CD4-positive, alpha-beta T cell (primary cell): ENCODE results near the gene ANAPC10. TPM values are rescaled to one million over a fixed set of nuclear protein-coding genes. Genes with fewer than 3 reads are reported as not detected.

Experiments
- ATAC-seq: fragments of 200-7000 bp; cut with Tn5 transposase; one replicate; pipeline ENCODE4 v1.10.0; 2022; ENCODE audit warnings: mild to moderate bottlenecking; ENCODE audit not compliant: poor library complexity
- CTCF ChIA-PET: fragments of 350-600 bp; sonication (Branson Sonifier 250); formaldehyde crosslinking; loops from one replicate; lab custom pipeline; 2021; ENCODE audit warnings: antibody characterized with exemption, inconsistent platforms; lab: Charles Lee
- POLR2A ChIA-PET: fragments of 350-600 bp; sonication (Branson Sonifier 250); formaldehyde crosslinking; loops from one replicate; lab custom pipeline; 2021; ENCODE audit warnings: antibody characterized with exemption, inconsistent platforms; lab: Charles Lee
- DNase-seq, 14 experiments: peaks; one replicate each; pipeline ENCODE4 v3.0.0-alpha.2; 2013 to 2020; ENCODE audit warnings: mixed read lengths in 2 of 14
- H3K27ac ChIP-seq, 2 donors: one replicate each; pipeline versions ENCODE4 v1.5.1 to v1.7.0; 2013; ENCODE audit warnings: low read length in 2 of 2, low read depth in 1 of 2, mild to moderate bottlenecking in 1 of 2
- H3K27me3 ChIP-seq, 2 experiments: 1 replicate in 1 of 2; 2 replicates in 1 of 2; pipeline versions ENCODE4 v1.6.1 to v1.7.0; 2013; ENCODE audit warnings: low read length in 2 of 2, control low read depth in 1 of 2, mild to moderate bottlenecking in 1 of 2, moderate library complexity in 1 of 2; ENCODE audit not compliant: insufficient read depth in 2 of 2, control insufficient read depth in 1 of 2
- H3K36me3 ChIP-seq: one replicate; pipeline ENCODE4 v1.6.1; 2013; ENCODE audit warnings: low read length, control low read depth; ENCODE audit not compliant: insufficient read depth
- H3K4me1 ChIP-seq: one replicate; pipeline ENCODE4 v1.6.1; 2013; ENCODE audit warnings: low read length, control low read depth; ENCODE audit not compliant: insufficient read depth
- H3K4me3 ChIP-seq: one replicate; pipeline ENCODE4 v1.5.1; 2013; ENCODE audit warnings: mild to moderate bottlenecking, low read length, moderate library complexity
- H3K9me3 ChIP-seq, 2 experiments: 1 replicate in 1 of 2; 2 replicates in 1 of 2; pipeline versions ENCODE4 v1.6.1 to v1.7.0; 2013; ENCODE audit warnings: low read length in 2 of 2, mild to moderate bottlenecking in 2 of 2, control low read depth in 1 of 2, moderate library complexity in 1 of 2; ENCODE audit not compliant: control insufficient read depth in 1 of 2, insufficient read depth in 1 of 2
- H3K27ac Mint-ChIP-seq: one replicate; pipeline ENCODE4 v1.8.0; 2020; ENCODE audit warnings: mixed read lengths
- H3K27me3 Mint-ChIP-seq: one replicate; pipeline ENCODE4 v1.8.0; 2021; ENCODE audit warnings: mixed read lengths
- H3K36me3 Mint-ChIP-seq: one replicate; pipeline ENCODE4 v1.8.0; 2021; ENCODE audit warnings: low read depth, mixed read lengths
- H3K4me1 Mint-ChIP-seq: one replicate; pipeline ENCODE4 v1.8.0; 2021; ENCODE audit warnings: low read depth, mixed read lengths
- H3K4me3 Mint-ChIP-seq: one replicate; pipeline ENCODE4 v1.8.0; 2020; ENCODE audit warnings: mild to moderate bottlenecking, mixed read lengths
- H3K9me3 Mint-ChIP-seq: one replicate; pipeline ENCODE4 v1.8.0; 2020; ENCODE audit warnings: mixed read lengths
- intact Hi-C, 2 experiments: fragments of 100-400 bp; cut with DNase I in 1 of 2; cut with micrococcal nuclease in 1 of 2; formaldehyde crosslinking; loops; one replicate each; pipeline versions ENCODE4 v1.15.1 to v1.9.0; 2023 to 2025; cut with DNase I, micrococcal nuclease
- total RNA-seq, 174 experiments: library from RNA in 2 of 174; stranded (reverse) in 2 of 174; gene quantifications; one replicate each; pipeline ENCODE4 v1.2.3 and lab custom pipeline; 2021 to 2026
- TF ChIP-seq, protein P1 (sequence below): fragments of 200-600 bp; IDR thresholded peaks from one replicate; pipeline ENCODE4 v1.8.0; 2022; ENCODE audit warnings: antibody characterized with exemption, mild to moderate bottlenecking

Gene ANAPC10
- total RNA-seq, 2 experiments from 2014 or later = 25.8 to 27.5 TPM

DNA sequence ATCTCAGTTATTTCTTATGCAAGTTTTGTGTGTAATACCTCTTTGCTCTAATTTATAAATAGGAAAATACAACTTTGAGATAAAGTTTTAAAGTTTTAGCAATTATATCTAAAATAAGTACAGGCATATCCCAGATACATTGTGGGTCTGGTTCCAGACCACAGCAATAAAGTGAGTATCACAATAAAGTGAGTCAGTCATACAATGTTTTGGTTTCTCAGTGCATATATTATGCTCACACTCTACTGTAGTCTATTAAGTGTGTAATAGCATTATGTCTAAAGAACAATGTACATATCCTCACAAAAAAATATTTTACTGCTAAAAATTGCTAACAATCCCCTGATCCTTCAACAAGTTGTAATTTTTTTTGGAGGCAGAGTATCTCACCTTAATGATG lies 49.2 kb downstream of the ANAPC10 start:
- H3K27ac Mint-ChIP-seq = no peak overlapping the region
- POLR2A ChIA-PET = no interaction called here
- intact Hi-C loops = no loop called here
- H3K4me3 Mint-ChIP-seq = no peak overlapping the region
- no peaks in the 10 kb centered on the region for H3K27me3 ChIP-seq
- no peaks in the 10 kb centered on the region for H3K27me3 Mint-ChIP-seq
- no peak overlapping the region for H3K27ac ChIP-seq
- H3K4me3 ChIP-seq = no peak overlapping the region
- no peaks in the 10 kb centered on the region for H3K4me1 ChIP-seq
- H3K9me3 Mint-ChIP-seq = no peaks in the 10 kb centered on the region
- no peak for DNase-seq
- ATAC-seq = no peak
- CTCF ChIA-PET = no interaction called here
- peaks cover 9% of the 10 kb centered on the region for H3K36me3 ChIP-seq
- TF ChIP-seq, protein P1, sequence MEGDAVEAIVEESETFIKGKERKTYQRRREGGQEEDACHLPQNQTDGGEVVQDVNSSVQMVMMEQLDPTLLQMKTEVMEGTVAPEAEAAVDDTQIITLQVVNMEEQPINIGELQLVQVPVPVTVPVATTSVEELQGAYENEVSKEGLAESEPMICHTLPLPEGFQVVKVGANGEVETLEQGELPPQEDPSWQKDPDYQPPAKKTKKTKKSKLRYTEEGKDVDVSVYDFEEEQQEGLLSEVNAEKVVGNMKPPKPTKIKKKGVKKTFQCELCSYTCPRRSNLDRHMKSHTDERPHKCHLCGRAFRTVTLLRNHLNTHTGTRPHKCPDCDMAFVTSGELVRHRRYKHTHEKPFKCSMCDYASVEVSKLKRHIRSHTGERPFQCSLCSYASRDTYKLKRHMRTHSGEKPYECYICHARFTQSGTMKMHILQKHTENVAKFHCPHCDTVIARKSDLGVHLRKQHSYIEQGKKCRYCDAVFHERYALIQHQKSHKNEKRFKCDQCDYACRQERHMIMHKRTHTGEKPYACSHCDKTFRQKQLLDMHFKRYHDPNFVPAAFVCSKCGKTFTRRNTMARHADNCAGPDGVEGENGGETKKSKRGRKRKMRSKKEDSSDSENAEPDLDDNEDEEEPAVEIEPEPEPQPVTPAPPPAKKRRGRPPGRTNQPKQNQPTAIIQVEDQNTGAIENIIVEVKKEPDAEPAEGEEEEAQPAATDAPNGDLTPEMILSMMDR = no peak
- peaks cover 13% of the 10 kb centered on the region for H3K4me1 Mint-ChIP-seq
- H3K9me3 ChIP-seq = no peaks in the 10 kb centered on the region
- peaks cover 26% of the 10 kb centered on the region for H3K36me3 Mint-ChIP-seq

DNA sequence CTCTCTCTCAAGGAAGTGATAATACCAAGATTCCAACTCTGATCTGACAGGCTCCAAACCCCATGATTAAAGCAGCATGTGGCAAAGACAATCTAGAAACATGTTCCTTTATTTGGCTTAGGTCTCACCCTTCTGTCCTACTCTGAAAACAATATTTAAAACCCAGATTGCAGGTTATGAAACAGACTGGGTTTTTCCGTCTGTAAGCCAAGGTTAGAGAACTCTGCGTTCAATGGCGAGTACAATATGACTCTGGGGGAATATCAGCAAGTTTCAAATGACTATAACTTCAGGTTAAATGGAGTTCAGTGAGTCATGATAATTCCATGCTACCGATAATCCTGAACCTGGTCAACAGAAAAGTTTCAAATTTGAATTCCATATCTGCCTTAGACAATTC lies 50.8 kb downstream of the ANAPC10 start:
- POLR2A ChIA-PET = no interaction called here
- Mint-ChIP-seq H3K4me1 (peaks cover 13% of the 10 kb centered on the region), H3K9me3 (no peaks in the 10 kb centered on the region), H3K27ac (no peak overlapping the region), H3K4me3 (no peak overlapping the region), H3K27me3 (no peaks in the 10 kb centered on the region), H3K36me3 (peaks cover 26% of the 10 kb centered on the region)
- H3K4me1 ChIP-seq = no peaks in the 10 kb centered on the region
- peaks cover 9% of the 10 kb centered on the region for H3K36me3 ChIP-seq
- CTCF ChIA-PET = no interaction called here
- H3K4me3 ChIP-seq = no peak overlapping the region
- no peaks in the 10 kb centered on the region for H3K9me3 ChIP-seq
- DNase-seq (no peak), ATAC-seq (no peak)
- no peak overlapping the region for H3K27ac ChIP-seq
- intact Hi-C loops = no loop called here
- H3K27me3 ChIP-seq = no peaks in the 10 kb centered on the region
- TF ChIP-seq, protein P1 = no peak

DNA sequence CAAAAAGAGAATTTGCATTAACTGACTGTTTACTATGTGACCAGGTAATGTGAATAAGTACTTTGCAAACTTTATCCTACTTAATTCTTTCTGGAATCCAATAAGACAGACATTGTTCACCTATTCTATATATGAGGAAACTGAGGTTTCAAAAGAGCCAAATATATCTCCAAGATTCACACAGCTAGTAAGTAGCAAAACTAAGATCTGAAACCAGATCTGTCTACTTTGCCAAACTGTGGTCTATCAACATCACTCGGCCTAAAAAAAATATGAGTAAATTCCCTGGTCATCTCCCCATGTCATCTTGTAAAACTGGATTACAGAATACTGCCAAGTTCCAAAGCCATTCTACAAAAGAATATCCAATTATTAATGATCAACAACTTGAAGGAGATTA lies 52.8 kb downstream of the ANAPC10 start:
- no peaks in the 10 kb centered on the region for H3K9me3 Mint-ChIP-seq
- Histone ChIP-seq H3K4me3 (no peak overlapping the region), H3K36me3 (no peaks in the 10 kb centered on the region), H3K4me1 (no peaks in the 10 kb centered on the region), H3K27ac (no peak overlapping the region), H3K27me3 (no peaks in the 10 kb centered on the region), H3K9me3 (no peaks in the 10 kb centered on the region)
- ATAC-seq (no peak), DNase-seq (no peak)
- ChIA-PET POLR2A (no interaction called here), CTCF (no interaction called here)
- no peak overlapping the region for H3K27ac Mint-ChIP-seq
- H3K4me3 Mint-ChIP-seq = no peak overlapping the region
- TF ChIP-seq, protein P1 = no peak
- peaks cover 21% of the 10 kb centered on the region for H3K36me3 Mint-ChIP-seq
- intact Hi-C loops = no loop called here
- H3K27me3 Mint-ChIP-seq = no peaks in the 10 kb centered on the region
- peaks cover 13% of the 10 kb centered on the region for H3K4me1 Mint-ChIP-seq
